HG02973 (cell line): Measurements from ENCODE around the gene EEF1AKMT1.
"Not testable (repeated sequence)": the region's sequence is repeated elsewhere in the genome, so short reads cannot be mapped to it uniquely, and the experiment has no call there.

Experiments used
- ATAC-seq: cut with Tn5 transposase; IDR thresholded peaks from one replicate; pipeline ENCODE4 v1.9.1; 2021; ENCODE audit warnings: moderate library complexity; ENCODE audit not compliant: unreplicated experiment

Gene EEF1AKMT1

GRCh38 chr13:20779405-20779804 is 5.6 kb upstream of the EEF1AKMT1 start:
- no peak for ATAC-seq

GRCh38 chr13:20778311-20778710 is 4.5 kb upstream of the EEF1AKMT1 start:
- ATAC-seq: no peak

GRCh38 chr13:20776751-20777150 is 3.0 kb upstream of the EEF1AKMT1 start:
- ATAC-seq: no peak

GRCh38 chr13:20775961-20776360 is 2.2 kb upstream of the EEF1AKMT1 start:
- no peak for ATAC-seq

- no peak for ATAC-seq
These were observed 985 bp upstream of the EEF1AKMT1 start for GRCh38 chr13:20774746-20775145.

- ATAC-seq: no peak
These were observed 1.2 kb downstream of the EEF1AKMT1 start for GRCh38 chr13:20772401-20773131.

GRCh38 chr13:20769834-20770233 is 3.9 kb downstream of the EEF1AKMT1 start:
- no peak for ATAC-seq

GRCh38 chr13:20769091-20769490 is 4.7 kb downstream of the EEF1AKMT1 start:
- ATAC-seq: no peak

- no peak for ATAC-seq
These were observed 6.3 kb downstream of the EEF1AKMT1 start for GRCh38 chr13:20767309-20767943.

GRCh38 chr13:20760872-20761271 is 12.9 kb downstream of the EEF1AKMT1 start:
- no peak for ATAC-seq

GRCh38 chr13:20754009-20754408 is 19.8 kb downstream of the EEF1AKMT1 start:
- ATAC-seq: no peak

- ATAC-seq: no peak
These were observed 24.4 kb downstream of the EEF1AKMT1 start for GRCh38 chr13:20749377-20749776.

GRCh38 chr13:20743830-20744404 is 29.8 kb downstream of the EEF1AKMT1 start:
- not testable (repeated sequence) for ATAC-seq

GRCh38 chr13:20740021-20740420 is 33.7 kb downstream of the EEF1AKMT1 start:
- no peak for ATAC-seq

- ATAC-seq: no peak
These were observed 35.1 kb downstream of the EEF1AKMT1 start for GRCh38 chr13:20738616-20739015.

- no peak for ATAC-seq
These were observed 43.9 kb downstream of the EEF1AKMT1 start for GRCh38 chr13:20729633-20730585.

- ATAC-seq: no peak
These were observed 45.0 kb downstream of the EEF1AKMT1 start for GRCh38 chr13:20728579-20729311.

GRCh38 chr13:20727856-20728255 is 45.9 kb downstream of the EEF1AKMT1 start:
- ATAC-seq: no peak

- ATAC-seq: no peak
These were observed 52.1 kb downstream of the EEF1AKMT1 start for GRCh38 chr13:20721454-20722357.
